Muscle layer of colon (tissue), 2 donors: ENCODE data around the gene CEBPA.

Experiments used
- H3K27ac ChIP-seq: one replicate; pipeline ENCODE4 v1.7.0; 2013; ENCODE audit warnings: low read depth, mild to moderate bottlenecking, low read length, moderate library complexity
- H3K27me3 ChIP-seq, 2 donors: one replicate each; pipeline ENCODE4 v1.7.0; 2013; ENCODE audit warnings: low read length in 2 of 2, mild to moderate bottlenecking in 2 of 2; ENCODE audit not compliant: insufficient read depth in 2 of 2, control insufficient read depth in 1 of 2
- H3K36me3 ChIP-seq: one replicate; pipeline ENCODE4 v1.7.0; 2013; ENCODE audit warnings: mild to moderate bottlenecking, low read length; ENCODE audit not compliant: insufficient read depth
- H3K4me1 ChIP-seq: one replicate; pipeline ENCODE4 v1.7.0; 2013; ENCODE audit warnings: mild to moderate bottlenecking, low read length; ENCODE audit not compliant: insufficient read depth
- H3K4me3 ChIP-seq, 2 donors: one replicate each; pipeline ENCODE4 v1.7.0; 2013; ENCODE audit warnings: low read length in 2 of 2, low read depth in 1 of 2, mild to moderate bottlenecking in 1 of 2, moderate library complexity in 1 of 2
- H3K9ac ChIP-seq: one replicate; pipeline ENCODE4 v1.7.0; 2013; ENCODE audit warnings: low read length
- H3K9me3 ChIP-seq: one replicate; pipeline ENCODE4 v1.7.0; 2013; ENCODE audit warnings: mild to moderate bottlenecking, low read length
- donor health status: abdominal sarcoma.
- donor health status: Adenocarcinoma of cecum.

Gene CEBPA

GRCh38 chr19:33282036-33282671 is 20.2 kb downstream of the CEBPA start:
- Histone ChIP-seq H3K4me3 (no peak overlapping the region), H3K4me1 (no peaks in the 10 kb centered on the region), H3K9me3 (no peaks in the 10 kb centered on the region), H3K9ac (no peak overlapping the region), H3K27me3 (no peaks in the 10 kb centered on the region), H3K27ac (no peak overlapping the region), H3K36me3 (no peaks in the 10 kb centered on the region)

DNA sequence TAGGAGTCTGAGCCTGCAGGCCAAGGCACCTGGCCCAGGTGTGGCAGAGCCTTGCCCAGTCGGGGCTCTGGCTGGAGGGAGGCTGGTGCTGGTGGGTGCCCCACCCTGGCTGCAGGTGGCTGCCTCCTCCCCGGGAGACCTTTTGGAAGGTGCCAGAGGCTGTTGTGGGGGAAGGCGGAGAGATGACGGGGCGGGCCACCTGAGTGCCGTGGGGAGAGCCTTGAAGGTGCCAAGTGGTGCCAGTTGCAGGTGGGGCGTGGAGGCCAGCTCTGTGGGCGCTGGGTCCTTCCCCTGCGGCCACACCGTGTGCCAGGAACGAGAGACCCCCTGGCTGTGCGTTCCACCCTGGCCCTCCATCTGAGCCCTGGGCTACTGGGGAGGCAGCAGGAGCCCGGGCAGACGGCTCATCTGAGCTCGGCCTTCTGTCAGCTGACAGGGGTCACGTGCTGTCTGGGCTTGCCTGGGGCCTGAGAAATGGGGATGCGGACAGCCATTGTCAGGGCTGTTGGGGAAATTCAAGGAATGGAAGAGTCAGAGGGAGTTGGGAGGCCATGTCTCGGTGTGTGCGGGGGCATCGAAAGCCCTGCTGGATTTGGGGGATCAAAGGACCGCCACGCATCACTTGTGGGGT is 20.9 kb downstream of the CEBPA start:
- no peak overlapping the region for H3K4me3 ChIP-seq
- H3K9ac ChIP-seq = no peak overlapping the region

GRCh38 chr19:33280351-33280921 is 21.9 kb downstream of the CEBPA start:
- H3K36me3 ChIP-seq = no peaks in the 10 kb centered on the region
- no peaks in the 10 kb centered on the region for H3K4me1 ChIP-seq
- no peaks in the 10 kb centered on the region for H3K9me3 ChIP-seq
- H3K9ac ChIP-seq = no peak overlapping the region
- no peak overlapping the region for H3K27ac ChIP-seq
- H3K27me3 ChIP-seq = no peaks in the 10 kb centered on the region
- H3K4me3 ChIP-seq = no peak overlapping the region

More for the DNA sequence above, 20.9 kb downstream of the CEBPA start:
- Histone ChIP-seq H3K27ac (no peak overlapping the region), H3K36me3 (no peaks in the 10 kb centered on the region), H3K4me1 (no peaks in the 10 kb centered on the region), H3K9me3 (no peaks in the 10 kb centered on the region), H3K27me3 (no peaks in the 10 kb centered on the region)

DNA sequence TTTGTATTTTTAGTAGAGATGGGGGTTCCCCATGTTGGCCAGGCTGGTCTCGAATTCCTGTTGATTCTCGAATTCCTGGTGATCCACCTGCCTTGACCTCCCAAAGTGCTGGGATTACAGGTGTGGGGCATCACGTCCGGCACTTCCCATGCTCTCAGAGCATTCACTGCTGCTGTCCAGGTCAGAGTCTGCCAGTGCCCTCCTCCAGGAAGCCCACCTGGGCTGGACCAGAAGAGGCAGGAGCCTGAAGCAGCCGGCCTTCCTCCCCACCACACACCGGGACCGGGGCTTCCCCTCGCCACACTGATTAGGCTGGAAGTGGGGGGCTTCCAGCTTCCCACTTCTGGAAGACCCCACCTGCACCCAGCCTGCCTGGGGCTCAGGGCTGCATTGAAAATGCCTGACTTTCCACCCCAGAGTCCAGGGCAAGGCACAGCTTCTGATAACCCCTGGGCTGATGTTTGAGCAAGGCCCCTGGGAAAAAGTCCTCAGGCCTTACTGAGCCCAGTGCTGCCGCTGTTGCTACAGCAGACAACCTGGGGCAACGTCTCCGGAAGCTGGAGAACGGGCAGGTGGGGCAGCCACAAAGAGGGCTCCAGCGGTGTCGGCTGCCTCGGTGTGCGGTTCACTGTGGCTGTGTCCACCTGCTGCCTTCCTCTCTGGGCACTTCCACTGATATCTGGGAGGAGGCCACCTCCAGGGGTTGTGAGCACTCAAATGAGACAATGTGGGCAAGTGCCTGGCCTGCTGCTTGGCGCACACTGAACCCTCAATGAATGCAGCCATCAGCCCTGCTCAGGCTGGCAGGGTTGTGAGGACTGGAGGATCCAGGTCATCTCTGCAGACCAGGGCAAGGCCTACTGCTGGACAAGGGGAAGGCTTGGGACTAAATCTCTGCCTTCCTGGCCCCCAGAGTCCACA is 22.6 kb downstream of the CEBPA start:
- Histone ChIP-seq H3K4me3 (no peak overlapping the region), H3K9me3 (no peaks in the 10 kb centered on the region), H3K27ac (no peak overlapping the region), H3K36me3 (no peaks in the 10 kb centered on the region), H3K27me3 (no peaks in the 10 kb centered on the region), H3K9ac (no peak overlapping the region), H3K4me1 (no peaks in the 10 kb centered on the region)

GRCh38 chr19:33278403-33279269 is 23.7 kb downstream of the CEBPA start:
- H3K27ac ChIP-seq = no peak overlapping the region
- H3K27me3 ChIP-seq = no peaks in the 10 kb centered on the region
- peaks cover 4% of the 10 kb centered on the region for H3K4me1 ChIP-seq
- H3K9me3 ChIP-seq = no peaks in the 10 kb centered on the region
- no peaks in the 10 kb centered on the region for H3K36me3 ChIP-seq
- H3K9ac ChIP-seq = no peak overlapping the region
- H3K4me3 ChIP-seq = no peak overlapping the region

DNA sequence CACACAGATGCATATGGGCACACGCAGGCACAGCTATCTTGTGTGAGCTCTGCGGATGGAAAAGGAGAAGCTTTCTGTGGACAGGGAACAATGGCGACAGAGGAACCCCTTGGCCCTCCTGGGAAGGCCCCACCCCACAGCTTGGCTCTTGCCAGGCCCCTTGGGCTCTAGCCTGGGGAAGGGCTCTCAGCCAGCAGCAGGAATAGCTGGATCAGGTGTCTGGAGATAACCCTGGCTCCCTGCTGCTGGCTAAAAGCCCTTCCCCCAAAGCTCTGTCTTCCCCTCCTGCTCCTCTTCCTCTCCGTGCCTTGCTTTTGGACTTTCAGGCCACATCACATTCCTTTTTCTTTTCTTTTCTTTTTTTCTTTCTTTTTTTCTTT is 24.3 kb downstream of the CEBPA start:
- Histone ChIP-seq H3K36me3 (no peaks in the 10 kb centered on the region), H3K4me3 (no peak overlapping the region), H3K27ac (no peak overlapping the region), H3K27me3 (no peaks in the 10 kb centered on the region), H3K9me3 (no peaks in the 10 kb centered on the region), H3K4me1 (peaks cover 5% of the 10 kb centered on the region), H3K9ac (no peak overlapping the region)

DNA sequence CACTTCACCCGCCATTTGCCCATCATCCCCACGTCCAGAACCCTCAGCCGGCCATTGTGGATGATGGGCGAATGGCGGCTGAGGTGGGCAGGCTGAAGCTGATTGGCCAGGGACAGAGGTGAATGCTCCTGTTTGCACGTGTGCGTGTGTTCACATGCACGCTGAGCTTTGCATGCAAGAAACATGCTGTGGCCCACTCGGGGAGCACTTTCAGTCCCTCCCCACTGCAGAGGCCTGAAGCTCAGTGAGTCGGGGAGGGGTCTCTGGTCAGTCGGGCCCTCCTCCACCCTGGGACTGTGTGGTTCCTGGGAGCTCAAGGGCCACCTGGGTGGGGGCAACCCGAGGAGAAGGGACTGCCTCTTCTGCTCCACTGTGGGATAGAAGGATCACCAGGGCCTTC is 24.9 kb downstream of the CEBPA start:
- Histone ChIP-seq H3K27me3 (no peaks in the 10 kb centered on the region), H3K27ac (no peak overlapping the region), H3K4me1 (peaks cover 5% of the 10 kb centered on the region), H3K36me3 (no peaks in the 10 kb centered on the region), H3K9ac (no peak overlapping the region), H3K4me3 (no peak overlapping the region), H3K9me3 (no peaks in the 10 kb centered on the region)

GRCh38 chr19:33275933-33276619 is 26.3 kb downstream of the CEBPA start:
- no peak overlapping the region for H3K27ac ChIP-seq
- H3K9ac ChIP-seq = no peak overlapping the region
- peaks cover 5% of the 10 kb centered on the region for H3K4me1 ChIP-seq
- H3K27me3 ChIP-seq = no peaks in the 10 kb centered on the region
- no peaks in the 10 kb centered on the region for H3K9me3 ChIP-seq
- no peak overlapping the region for H3K4me3 ChIP-seq
- no peaks in the 10 kb centered on the region for H3K36me3 ChIP-seq

DNA sequence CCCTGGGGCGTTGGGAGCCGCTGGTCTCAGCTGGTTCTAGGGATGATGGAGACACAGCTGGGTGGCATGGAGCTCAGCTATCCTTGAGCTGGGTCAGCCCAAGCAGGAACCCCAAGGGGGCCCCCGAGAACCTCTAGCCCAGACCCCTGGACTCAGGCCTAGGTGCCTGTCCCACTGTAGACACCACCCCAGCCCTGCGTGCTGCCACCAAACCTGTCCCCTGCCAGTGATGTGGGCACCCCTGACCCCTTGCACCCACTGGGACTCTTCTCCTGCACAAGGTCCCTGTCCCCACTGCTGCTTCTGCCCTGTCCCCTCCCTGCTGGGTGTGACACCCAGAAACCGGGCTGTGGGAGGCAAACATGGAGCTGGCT is 26.8 kb downstream of the CEBPA start:
- Histone ChIP-seq H3K27ac (no peak overlapping the region), H3K36me3 (no peaks in the 10 kb centered on the region), H3K4me3 (no peak overlapping the region), H3K9ac (no peak overlapping the region), H3K9me3 (no peaks in the 10 kb centered on the region), H3K27me3 (no peaks in the 10 kb centered on the region), H3K4me1 (peaks cover 5% of the 10 kb centered on the region)

GRCh38 chr19:33274663-33275558 is 27.4 kb downstream of the CEBPA start:
- no peak overlapping the region for H3K4me3 ChIP-seq
- no peak overlapping the region for H3K27ac ChIP-seq
- no peaks in the 10 kb centered on the region for H3K36me3 ChIP-seq
- no peaks in the 10 kb centered on the region for H3K27me3 ChIP-seq
- H3K9me3 ChIP-seq = no peaks in the 10 kb centered on the region
- H3K4me1 ChIP-seq = peaks cover 5% of the 10 kb centered on the region
- H3K9ac ChIP-seq = no peak overlapping the region
